AG04449 (cell line): ENCODE data around the gene SKI.

Experiments used
- CTCF ChIA-PET: fragments of 350-600 bp; formaldehyde crosslinking; extraction: SDS; loops from one replicate; lab custom pipeline; 2021; ENCODE audit warnings: antibody characterized with exemption; lab: Yijun Ruan, JAX
- POLR2A ChIA-PET: fragments of 400-600, 350-600 bp; formaldehyde crosslinking; extraction: SDS; loops from one replicate; lab custom pipeline; 2020; ENCODE audit warnings: antibody characterized with exemption, inconsistent platforms; lab: Yijun Ruan, JAX
- DNase-seq: peaks from one replicate; pipeline ENCODE4 v3.0.0-alpha.2; 2010; ENCODE audit warnings: low read depth, low spot score
- H3K4me3 ChIP-seq: 2 replicates; pipeline ENCODE4 v1.5.1; 2011; ENCODE audit warnings: low read depth, mild to moderate bottlenecking, control low read depth, low read length
- CTCF ChIP-seq: IDR thresholded peaks from one replicate; pipeline ENCODE4 v1.5.1; 2011; ENCODE audit warnings: mild to moderate bottlenecking, moderate library complexity, low read length, control low read depth, inconsistent platforms; ENCODE audit not compliant: insufficient read depth; ENCODE audit errors: missing control alignments

Gene SKI

GRCh38 chr1:2355373-2356261, 127.5 kb downstream of the SKI start:
- DNase-seq: no peak
- H3K4me3 ChIP-seq: no peak overlapping the region
- ChIA-PET POLR2A (no interaction called here), CTCF (interaction anchor here (0.8 to 2.6 kb wide), 2 partner anchors 16 to 26 kb away, joined by 4 to 11 read pairs; no protein-coding TSS in a partner anchor)
- no peak for TF ChIP-seq CTCF

GRCh38 chr1:2356401-2356800, 128.3 kb downstream of the SKI start:
- ChIA-PET CTCF (interaction anchor here (1.3 to 2.6 kb wide), 2 partner anchors 25 to 35 kb away, joined by 3 to 11 read pairs; no protein-coding TSS in a partner anchor), POLR2A (no interaction called here)
- no peak overlapping the region for H3K4me3 ChIP-seq
- no peak for DNase-seq
- TF ChIP-seq CTCF: no peak

- no peak for DNase-seq
- POLR2A ChIA-PET: no interaction called here
These were observed 129.1 kb downstream of the SKI start for GRCh38 chr1:2356911-2357845.

GRCh38 chr1:2358072-2358471, 130.0 kb downstream of the SKI start:
- ChIA-PET POLR2A (interaction anchor here (0.6 kb wide), 1 partner anchor 17 kb away, joined by 3 read pairs; no protein-coding TSS in a partner anchor), CTCF (interaction anchor here (1.2 to 2.4 kb wide), 2 partner anchors 24 to 163 kb away, joined by 3 to 8 read pairs; partner anchors contain the start of gene FAAP20)
- no peak for TF ChIP-seq CTCF
- DNase-seq: no peak
- no peak overlapping the region for H3K4me3 ChIP-seq

More at GRCh38 chr1:2356911-2357845, 129.1 kb downstream of the SKI start:
- no peak for TF ChIP-seq CTCF
- no peak overlapping the region for H3K4me3 ChIP-seq
- CTCF ChIA-PET: interaction anchor here (1.3 to 2.6 kb wide), 3 partner anchors 25 to 36 kb away, joined by 3 to 11 read pairs (median 8); no protein-coding TSS in a partner anchor

- TF ChIP-seq CTCF: no peak
- CTCF ChIA-PET: interaction anchor here (1.2 to 2.4 kb wide), 2 partner anchors 23 to 164 kb away, joined by 3 to 8 read pairs; partner anchors contain the start of gene FAAP20
- H3K4me3 ChIP-seq: no peak overlapping the region
- DNase-seq: no peak
- POLR2A ChIA-PET: interaction anchor here (0.6 kb wide), 1 partner anchor 17 kb away, joined by 3 read pairs; no protein-coding TSS in a partner anchor
These were observed 130.8 kb downstream of the SKI start for GRCh38 chr1:2358651-2359640.
